ENCODE data around the gene ABCC8.
A peak's percentile ranks its signal among the peaks of the same experiment; 100 is the strongest.

ABCC8 gene

DNA sequence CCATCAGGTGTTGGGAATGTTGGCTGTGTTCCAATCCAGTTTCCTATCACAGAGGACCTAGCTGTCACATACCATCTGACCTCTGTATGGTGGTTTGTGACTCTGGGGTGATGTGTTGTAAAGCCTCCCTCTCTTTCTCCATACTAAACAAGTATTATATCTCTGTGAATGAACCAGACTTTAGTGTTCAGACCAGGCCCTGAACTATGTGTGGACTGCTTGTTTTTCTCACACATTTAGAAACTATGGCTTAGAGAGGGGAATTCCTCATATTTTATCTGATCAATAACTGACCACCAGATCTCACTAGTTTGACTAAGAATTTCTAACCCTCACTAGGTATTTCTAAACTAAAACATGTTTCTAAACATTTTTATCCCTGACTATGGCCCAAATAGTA, 107.6 kb downstream of the ABCC8 start:
- no peak overlapping the region for H3K4me3 ChIP-seq (ENCODE audit: control insufficient read depth, low read depth, low read length)
- DNase-seq (ENCODE audit: low read depth): no peak
- TF ChIP-seq, protein P1, sequence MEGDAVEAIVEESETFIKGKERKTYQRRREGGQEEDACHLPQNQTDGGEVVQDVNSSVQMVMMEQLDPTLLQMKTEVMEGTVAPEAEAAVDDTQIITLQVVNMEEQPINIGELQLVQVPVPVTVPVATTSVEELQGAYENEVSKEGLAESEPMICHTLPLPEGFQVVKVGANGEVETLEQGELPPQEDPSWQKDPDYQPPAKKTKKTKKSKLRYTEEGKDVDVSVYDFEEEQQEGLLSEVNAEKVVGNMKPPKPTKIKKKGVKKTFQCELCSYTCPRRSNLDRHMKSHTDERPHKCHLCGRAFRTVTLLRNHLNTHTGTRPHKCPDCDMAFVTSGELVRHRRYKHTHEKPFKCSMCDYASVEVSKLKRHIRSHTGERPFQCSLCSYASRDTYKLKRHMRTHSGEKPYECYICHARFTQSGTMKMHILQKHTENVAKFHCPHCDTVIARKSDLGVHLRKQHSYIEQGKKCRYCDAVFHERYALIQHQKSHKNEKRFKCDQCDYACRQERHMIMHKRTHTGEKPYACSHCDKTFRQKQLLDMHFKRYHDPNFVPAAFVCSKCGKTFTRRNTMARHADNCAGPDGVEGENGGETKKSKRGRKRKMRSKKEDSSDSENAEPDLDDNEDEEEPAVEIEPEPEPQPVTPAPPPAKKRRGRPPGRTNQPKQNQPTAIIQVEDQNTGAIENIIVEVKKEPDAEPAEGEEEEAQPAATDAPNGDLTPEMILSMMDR (conservative IDR thresholded peaks at IDR 0.05; ENCODE audit: control insufficient read depth, insufficient read depth, low read depth, low read length): no peak

DNA sequence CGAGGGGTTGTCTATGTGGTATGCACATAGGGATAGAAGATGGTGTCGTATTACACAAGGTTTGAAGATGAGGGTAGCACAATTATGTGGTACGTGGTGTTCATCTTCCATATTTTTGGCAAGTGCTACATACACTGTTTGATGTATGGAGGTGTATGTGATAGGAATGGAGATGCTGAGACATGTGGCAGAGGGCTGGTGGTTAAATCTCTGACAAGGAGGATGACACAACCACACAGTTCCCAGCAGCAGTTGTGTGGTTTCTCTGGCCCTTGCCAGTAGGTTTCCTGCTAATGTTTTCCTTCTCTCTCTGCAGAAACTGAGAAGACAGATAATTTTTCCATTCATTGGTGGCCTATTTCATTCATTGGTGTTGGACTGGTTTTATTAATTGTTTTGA, 108.1 kb downstream of the ABCC8 start:
- H3K4me3 ChIP-seq (ENCODE audit: control insufficient read depth, low read depth, low read length): no peak overlapping the region
- DNase-seq (ENCODE audit: low read depth): no peak
- TF ChIP-seq, protein P1 (conservative IDR thresholded peaks at IDR 0.05; ENCODE audit: control insufficient read depth, insufficient read depth, low read depth, low read length): no peak

DNA sequence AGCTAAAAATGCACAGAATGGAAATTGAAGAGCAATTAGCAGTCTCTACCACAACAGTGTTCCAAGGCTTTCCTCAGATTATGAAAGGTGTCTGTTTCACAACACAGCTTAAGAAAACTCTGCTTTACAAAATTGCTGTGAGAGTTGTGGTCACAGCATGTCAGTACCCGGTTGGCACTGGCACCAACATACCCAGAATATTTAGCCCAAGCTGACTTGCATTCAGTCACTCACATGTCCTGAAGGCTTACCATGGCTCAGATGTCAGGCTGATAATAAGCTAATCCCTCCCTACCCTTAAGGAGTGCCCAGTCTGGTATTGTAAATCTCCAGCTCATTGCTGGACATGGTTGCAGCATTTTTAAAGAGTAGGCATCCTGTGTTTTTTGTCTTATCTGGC, 110.2 kb downstream of the ABCC8 start:
- H3K4me3 ChIP-seq (ENCODE audit: control insufficient read depth, low read depth, low read length): no peak overlapping the region
- DNase-seq (ENCODE audit: low read depth): no peak
- TF ChIP-seq, protein P1 (conservative IDR thresholded peaks at IDR 0.05; ENCODE audit: control insufficient read depth, insufficient read depth, low read depth, low read length): no peak

DNA sequence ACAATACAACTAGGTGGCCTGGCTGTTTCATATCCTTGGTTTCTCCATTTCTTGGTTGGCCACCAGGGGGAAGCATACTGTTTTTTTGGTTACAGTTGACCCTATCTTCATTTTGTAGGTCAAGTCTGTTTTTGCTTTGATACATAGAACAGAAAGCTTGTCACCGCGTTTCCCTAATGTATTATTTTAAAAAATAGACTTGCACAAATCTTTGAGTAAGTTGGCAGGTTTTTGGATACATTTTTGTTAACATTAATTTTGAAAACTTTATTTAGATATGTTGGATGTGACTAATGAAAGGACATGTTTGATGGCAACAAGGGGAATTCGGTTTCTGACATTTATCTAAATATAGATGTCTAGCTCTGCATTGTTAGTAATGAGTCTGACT, 122.0 kb downstream of the ABCC8 start:
- no peak overlapping the region for H3K4me3 ChIP-seq (ENCODE audit: control insufficient read depth, low read depth, low read length)
- TF ChIP-seq, protein P1 (conservative IDR thresholded peaks at IDR 0.05; ENCODE audit: control insufficient read depth, insufficient read depth, low read depth, low read length): peak; percentile 70
- DNase-seq (ENCODE audit: low read depth): peak; percentile 84

DNA sequence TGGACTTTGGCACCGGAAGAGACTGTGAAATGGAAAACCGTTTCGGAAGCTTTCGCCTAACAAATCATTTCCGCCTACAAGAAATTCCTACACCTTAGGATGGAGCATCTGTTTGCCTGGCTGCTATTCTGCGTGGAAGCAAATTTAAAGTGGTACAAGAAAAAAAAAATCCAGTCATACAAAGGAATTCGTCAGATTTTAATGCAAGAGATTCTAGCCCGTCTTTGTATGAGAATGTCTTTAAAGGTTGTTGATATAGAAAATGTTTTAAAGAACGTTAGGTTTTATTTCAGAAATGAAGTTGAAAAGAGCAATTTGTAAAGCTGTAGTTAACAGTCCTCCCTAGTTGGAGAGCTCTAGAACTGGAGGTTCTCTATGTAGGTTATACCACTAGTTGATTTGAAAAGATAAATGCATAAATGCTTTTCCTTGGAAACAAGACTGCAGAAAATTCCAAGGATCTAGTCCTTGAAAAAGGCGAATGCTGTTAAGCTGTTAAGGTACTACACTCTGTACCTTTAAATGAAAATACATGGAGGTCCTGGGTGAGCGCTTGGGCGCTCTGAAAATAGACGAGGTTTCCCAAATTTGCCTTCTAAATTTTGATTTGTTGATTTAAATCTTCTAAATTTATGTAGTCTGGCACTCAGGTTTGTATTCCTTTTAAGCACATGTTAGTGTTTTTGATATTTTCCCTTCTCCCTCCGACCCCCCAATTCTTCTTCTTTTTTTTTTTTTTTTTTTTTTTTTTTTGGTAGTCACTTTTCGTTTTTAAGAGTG, 122.6 kb downstream of the ABCC8 start:
- DNase-seq (ENCODE audit: low read depth): no peak
- TF ChIP-seq, protein P1 (conservative IDR thresholded peaks at IDR 0.05; ENCODE audit: control insufficient read depth, insufficient read depth, low read depth, low read length): no peak
- peak overlapping the region; percentile 64 for H3K4me3 ChIP-seq (ENCODE audit: control insufficient read depth, low read depth, low read length)

DNA sequence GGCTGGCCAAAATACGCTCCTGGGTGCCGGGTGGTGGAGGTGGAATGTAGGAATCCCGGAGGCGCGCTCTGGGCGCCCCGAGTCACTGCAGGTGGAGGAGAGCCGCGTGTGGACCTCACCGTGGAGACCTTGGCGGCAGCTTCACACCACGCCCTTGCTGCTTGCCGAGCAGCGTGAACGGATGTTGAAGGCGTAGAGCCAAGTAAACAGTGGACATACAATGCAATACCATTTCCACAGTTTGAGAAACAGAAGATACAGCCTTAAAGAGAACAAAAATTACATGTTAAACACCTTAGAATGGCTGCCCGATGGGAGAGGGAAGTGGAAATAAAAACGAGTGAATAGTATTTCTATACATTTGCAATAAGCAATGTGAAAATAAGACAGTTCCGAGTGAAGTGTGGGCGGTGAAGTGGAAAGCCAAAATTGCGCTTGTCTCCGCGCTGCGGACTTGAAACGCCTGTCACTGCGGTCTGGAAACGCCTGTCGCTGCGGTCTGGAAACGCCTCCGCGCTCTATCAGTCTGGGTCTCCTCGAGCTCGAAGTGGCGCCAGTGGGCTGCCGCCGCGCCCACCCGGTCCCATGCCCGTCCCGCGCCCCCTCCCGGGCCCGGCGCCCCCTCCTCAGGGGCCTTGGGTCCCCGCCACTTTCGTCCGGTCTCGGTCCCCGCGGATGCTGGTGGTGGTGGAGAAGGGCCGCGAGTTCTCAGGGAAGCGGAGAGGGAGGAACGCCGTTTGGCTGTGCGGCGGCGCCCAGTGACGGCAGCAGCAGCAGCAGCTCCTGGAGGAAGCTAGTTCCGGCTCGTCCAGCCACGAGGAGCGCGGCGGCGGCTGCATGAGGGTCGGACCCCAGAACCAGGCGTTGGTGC, 123.5 kb downstream of the ABCC8 start:
- peak overlapping the region; percentile 64 for H3K4me3 ChIP-seq (ENCODE audit: control insufficient read depth, low read depth, low read length)
- peak; percentile 70 for DNase-seq (ENCODE audit: low read depth)

More for the DNA sequence above, 123.5 kb downstream of the ABCC8 start:
- TF ChIP-seq, protein P1 (conservative IDR thresholded peaks at IDR 0.05; ENCODE audit: control insufficient read depth, insufficient read depth, low read depth, low read length): no peak

Measured in fibroblast of mammary gland (primary cell).